ENCODE measurements around the gene NELL1. TPM values are rescaled to one million over a fixed set of nuclear protein-coding genes. Genes with fewer than 3 reads are reported as not detected.

The NELL1 gene
- total and polyA plus RNA-seq, 2 experiments from 2014 or later, result 1.6 TPM; not detected in 1

GRCh38 chr11:21105196-21105917, 436.0 kb downstream of the NELL1 start:
- Histone ChIP-seq H4K20me1 (replicated peaks; ENCODE audit: insufficient read depth) (no peaks in the 10 kb centered on the region), H3K4me3 (no peak overlapping the region), H3K4me1 (ENCODE audit: insufficient read depth) (no peaks in the 10 kb centered on the region), H3K4me2 (no peak overlapping the region), H3K36me3 (ENCODE audit: insufficient read depth) (no peaks in the 10 kb centered on the region), H3F3A (replicated peaks; ENCODE audit: low read depth) (no peaks in the 10 kb centered on the region), H3K79me2 (replicated peaks; ENCODE audit: insufficient read depth) (no peaks in the 10 kb centered on the region), H2AFZ (0 out of 2 replicates have a peak overlapping the region, but pooled peaks have one; percentile 2), H3K27ac (ENCODE audit: low read depth) (no peak overlapping the region), H3K27me3 (ENCODE audit: insufficient read depth) (no peaks in the 10 kb centered on the region), H3K9me2 (ENCODE audit: insufficient read depth) (peaks cover 8% of the 10 kb centered on the region)
- Mint-ChIP-seq H3K27me3 (ENCODE audit: insufficient read depth, low read depth, poor library complexity) (peaks cover 3% of the 10 kb centered on the region), H3K4me1 (peaks cover 5% of the 10 kb centered on the region; the same call in 2 of the 3 replicates), H3K36me3 (ENCODE audit: low read depth) (peaks cover 15% of the 10 kb centered on the region), H3K4me3 (no peak overlapping the region), H3K27ac (no peak overlapping the region), H3K9me3 (peaks cover 12% of the 10 kb centered on the region)
- ATAC-seq (no peak), DNase-seq (ENCODE audit: low spot score) (peak; percentile 40)
- TF ChIP-seq NANOG (IDR thresholded peaks at IDR 0.05; ENCODE audit: borderline replicate concordance) (no peak), REST (IDR thresholded peaks at IDR 0.05; ENCODE audit: unreplicated experiment) (no peak)

DNA sequence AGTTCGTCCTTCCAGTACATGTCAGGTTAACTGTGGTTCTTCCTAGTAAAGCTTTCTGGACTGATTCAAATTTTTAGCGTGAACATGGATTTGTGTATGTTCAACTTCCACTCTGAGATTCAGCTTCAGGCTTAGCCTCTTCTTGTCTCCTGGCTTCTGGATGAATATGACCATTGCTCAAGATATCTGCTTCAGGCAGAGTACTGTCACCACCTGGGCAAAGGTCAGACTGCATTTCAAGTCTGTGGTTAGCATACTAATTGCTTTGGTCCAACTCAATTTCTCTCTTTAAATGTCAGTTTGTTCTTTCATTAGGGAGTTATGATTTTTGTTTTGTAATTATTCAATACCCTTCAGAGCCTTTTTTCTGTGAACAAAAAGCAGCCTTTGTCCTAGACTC, 440.0 kb downstream of the NELL1 start:
- Histone ChIP-seq H3K79me2 (replicated peaks; ENCODE audit: insufficient read depth) (no peaks in the 10 kb centered on the region), H4K20me1 (replicated peaks; ENCODE audit: insufficient read depth) (no peaks in the 10 kb centered on the region), H3K27me3 (ENCODE audit: insufficient read depth) (no peaks in the 10 kb centered on the region), H3K36me3 (ENCODE audit: insufficient read depth) (no peaks in the 10 kb centered on the region), H2AFZ (no peak overlapping the region), H3K4me3 (no peak overlapping the region), H3K4me1 (ENCODE audit: insufficient read depth) (no peaks in the 10 kb centered on the region), H3K9me2 (ENCODE audit: insufficient read depth) (peaks cover 18% of the 10 kb centered on the region), H3K27ac (ENCODE audit: low read depth) (no peak overlapping the region), H3K4me2 (no peak overlapping the region), H3F3A (replicated peaks; ENCODE audit: low read depth) (no peaks in the 10 kb centered on the region)
- ATAC-seq (no peak), DNase-seq (ENCODE audit: low spot score) (no peak)
- H3K4me3 Mint-ChIP-seq, result no peak overlapping the region
- peaks cover 5% of the 10 kb centered on the region; the same call in 2 of the 3 replicates for H3K4me1 Mint-ChIP-seq
- peaks cover 11% of the 10 kb centered on the region for H3K36me3 Mint-ChIP-seq (ENCODE audit: low read depth)
- H3K27ac Mint-ChIP-seq, result no peak overlapping the region
- no peaks in the 10 kb centered on the region for H3K27me3 Mint-ChIP-seq (ENCODE audit: insufficient read depth, low read depth, poor library complexity)
- peaks cover 10% of the 10 kb centered on the region for H3K9me3 Mint-ChIP-seq
- no peak for TF ChIP-seq ZNF331 (CRISPR knock-in tag; IDR thresholded peaks at IDR 0.05; ENCODE audit: low read depth)
- no peak for TF ChIP-seq ETS1 (IDR thresholded peaks at IDR 0.05)
- TF ChIP-seq STAT1 (IDR thresholded peaks at IDR 0.05; ENCODE audit: unreplicated experiment), result no peak
- TF ChIP-seq JUNB (IDR thresholded peaks at IDR 0.05; ENCODE audit: unreplicated experiment), result no peak
- TF ChIP-seq ZNF462 (CRISPR knock-in tag; IDR thresholded peaks at IDR 0.05), result no peak

Measured in GM23338 (cell line).